Neutrophil (primary cell): Measurements from ENCODE around the gene RNF166.

Experiments
- H3K27ac ChIP-seq: fragments of 200-600 bp; sonication (generic); 2 replicates; pipeline ENCODE4 v1.5.1; 2016; ENCODE audit warnings: mild to moderate bottlenecking, moderate library complexity
- H3K27me3 ChIP-seq: fragments of 200-600 bp; sonication (generic); 2 replicates; pipeline ENCODE4 v1.6.0; 2016; ENCODE audit warnings: mild to moderate bottlenecking
- H3K36me3 ChIP-seq: fragments of 200-600 bp; sonication (generic); 2 replicates; pipeline ENCODE4 v1.5.1; 2017
- H3K4me1 ChIP-seq, 2 experiments: fragments of 200-600 bp in 1 of 2; sonication (generic) in 1 of 2; 1 replicate in 1 of 2; 2 replicates in 1 of 2; pipeline versions ENCODE4 v1.5.1 to v1.6.1; 2013 to 2016; ENCODE audit warnings: low read depth in 1 of 2, low read length in 1 of 2, mild to moderate bottlenecking in 1 of 2, moderate library complexity in 1 of 2; ENCODE audit not compliant: control insufficient read depth in 1 of 2, insufficient read depth in 1 of 2
- H3K4me3 ChIP-seq, 2 experiments: fragments of 200-600 bp in 1 of 2; sonication (generic) in 1 of 2; 1 replicate in 1 of 2; 2 replicates in 1 of 2; pipeline ENCODE4 v1.5.1; 2013 to 2016; ENCODE audit warnings: low read depth in 1 of 2, low read length in 1 of 2, mild to moderate bottlenecking in 1 of 2, moderate library complexity in 1 of 2
- H3K9me3 ChIP-seq: fragments of 200-600 bp; sonication (generic); 2 replicates; pipeline ENCODE4 v1.5.1; 2016
- CTCF ChIP-seq: fragments of 200-600 bp; sonication (generic); IDR thresholded peaks from 2 replicates; pipeline ENCODE4 v1.5.1; 2016; ENCODE audit warnings: antibody characterized with exemption

The RNF166 gene

GRCh38 chr16:88721236-88721635, 15.0 kb upstream of the RNF166 start:
- no peaks in the 10 kb centered on the region for H3K27me3 ChIP-seq
- H3K9me3 ChIP-seq: no peaks in the 10 kb centered on the region
- no peak overlapping the region for H3K4me3 ChIP-seq
- no peaks in the 10 kb centered on the region for H3K4me1 ChIP-seq
- TF ChIP-seq CTCF: no peak
- H3K27ac ChIP-seq: no peak overlapping the region
- H3K36me3 ChIP-seq: peaks cover 74% of the 10 kb centered on the region

GRCh38 chr16:88720396-88720970, 14.3 kb upstream of the RNF166 start:
- Histone ChIP-seq H3K27me3 (no peaks in the 10 kb centered on the region), H3K36me3 (peaks cover 74% of the 10 kb centered on the region), H3K4me3 (no peak overlapping the region), H3K9me3 (no peaks in the 10 kb centered on the region), H3K27ac (no peak overlapping the region), H3K4me1 (no peaks in the 10 kb centered on the region)
- no peak for TF ChIP-seq CTCF

GRCh38 chr16:88719933-88720296, 13.7 kb upstream of the RNF166 start:
- Histone ChIP-seq H3K9me3 (no peaks in the 10 kb centered on the region), H3K27ac (no peak overlapping the region), H3K4me3 (no peak overlapping the region), H3K27me3 (no peaks in the 10 kb centered on the region), H3K4me1 (no peaks in the 10 kb centered on the region), H3K36me3 (peaks cover 74% of the 10 kb centered on the region)
- no peak for TF ChIP-seq CTCF

GRCh38 chr16:88719267-88719932, 13.2 kb upstream of the RNF166 start:
- H3K36me3 ChIP-seq: peaks cover 75% of the 10 kb centered on the region
- H3K27ac ChIP-seq: no peak overlapping the region
- no peak for TF ChIP-seq CTCF

GRCh38 chr16:88718178-88718577, 12.0 kb upstream of the RNF166 start:
- no peak overlapping the region for H3K4me3 ChIP-seq
- no peaks in the 10 kb centered on the region for H3K4me1 ChIP-seq
- H3K27me3 ChIP-seq: no peaks in the 10 kb centered on the region
- TF ChIP-seq CTCF: no peak
- H3K36me3 ChIP-seq: peaks cover 75% of the 10 kb centered on the region
- no peak overlapping the region for H3K27ac ChIP-seq
- no peaks in the 10 kb centered on the region for H3K9me3 ChIP-seq

More at GRCh38 chr16:88719267-88719932, 13.2 kb upstream of the RNF166 start:
- H3K4me3 ChIP-seq: no peak overlapping the region
- no peaks in the 10 kb centered on the region for H3K27me3 ChIP-seq
- no peaks in the 10 kb centered on the region for H3K9me3 ChIP-seq
- no peaks in the 10 kb centered on the region for H3K4me1 ChIP-seq
